ENCODE measurements around the gene OPRD1.

OPRD1 gene

DNA sequence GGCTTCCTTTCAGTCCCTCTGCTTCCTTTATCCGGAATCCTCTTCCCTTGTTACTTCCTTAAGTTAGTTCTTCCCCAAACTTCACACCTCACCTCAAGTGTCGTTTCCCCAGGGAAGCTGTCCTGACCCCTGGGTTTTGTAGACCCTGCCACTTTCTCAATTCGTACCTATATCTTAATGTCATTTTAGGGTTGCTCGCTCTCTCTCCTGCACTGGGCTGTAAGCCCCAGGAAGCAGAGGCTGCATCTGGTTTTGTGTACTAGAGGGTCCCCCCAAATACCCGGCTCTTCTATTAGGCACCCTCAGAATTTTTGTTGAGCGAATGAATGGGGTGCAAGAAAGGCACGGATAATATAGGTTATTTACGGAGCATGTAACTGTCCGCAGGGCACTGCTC lies 603 bp upstream of the OPRD1 start:
- DNase-seq (ENCODE audit: low read depth, low spot score) = no peak
- TF ChIP-seq, protein P1, sequence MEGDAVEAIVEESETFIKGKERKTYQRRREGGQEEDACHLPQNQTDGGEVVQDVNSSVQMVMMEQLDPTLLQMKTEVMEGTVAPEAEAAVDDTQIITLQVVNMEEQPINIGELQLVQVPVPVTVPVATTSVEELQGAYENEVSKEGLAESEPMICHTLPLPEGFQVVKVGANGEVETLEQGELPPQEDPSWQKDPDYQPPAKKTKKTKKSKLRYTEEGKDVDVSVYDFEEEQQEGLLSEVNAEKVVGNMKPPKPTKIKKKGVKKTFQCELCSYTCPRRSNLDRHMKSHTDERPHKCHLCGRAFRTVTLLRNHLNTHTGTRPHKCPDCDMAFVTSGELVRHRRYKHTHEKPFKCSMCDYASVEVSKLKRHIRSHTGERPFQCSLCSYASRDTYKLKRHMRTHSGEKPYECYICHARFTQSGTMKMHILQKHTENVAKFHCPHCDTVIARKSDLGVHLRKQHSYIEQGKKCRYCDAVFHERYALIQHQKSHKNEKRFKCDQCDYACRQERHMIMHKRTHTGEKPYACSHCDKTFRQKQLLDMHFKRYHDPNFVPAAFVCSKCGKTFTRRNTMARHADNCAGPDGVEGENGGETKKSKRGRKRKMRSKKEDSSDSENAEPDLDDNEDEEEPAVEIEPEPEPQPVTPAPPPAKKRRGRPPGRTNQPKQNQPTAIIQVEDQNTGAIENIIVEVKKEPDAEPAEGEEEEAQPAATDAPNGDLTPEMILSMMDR (IDR thresholded peaks at IDR 0.05; ENCODE audit: low read depth, low read length) = no peak
- H3K4me3 ChIP-seq (ENCODE audit: low read depth, low read length) = no peak overlapping the region
- in situ Hi-C loops (cut with HindIII; ENCODE audit: low sequenced_read_pairs) = no loop called here

DNA sequence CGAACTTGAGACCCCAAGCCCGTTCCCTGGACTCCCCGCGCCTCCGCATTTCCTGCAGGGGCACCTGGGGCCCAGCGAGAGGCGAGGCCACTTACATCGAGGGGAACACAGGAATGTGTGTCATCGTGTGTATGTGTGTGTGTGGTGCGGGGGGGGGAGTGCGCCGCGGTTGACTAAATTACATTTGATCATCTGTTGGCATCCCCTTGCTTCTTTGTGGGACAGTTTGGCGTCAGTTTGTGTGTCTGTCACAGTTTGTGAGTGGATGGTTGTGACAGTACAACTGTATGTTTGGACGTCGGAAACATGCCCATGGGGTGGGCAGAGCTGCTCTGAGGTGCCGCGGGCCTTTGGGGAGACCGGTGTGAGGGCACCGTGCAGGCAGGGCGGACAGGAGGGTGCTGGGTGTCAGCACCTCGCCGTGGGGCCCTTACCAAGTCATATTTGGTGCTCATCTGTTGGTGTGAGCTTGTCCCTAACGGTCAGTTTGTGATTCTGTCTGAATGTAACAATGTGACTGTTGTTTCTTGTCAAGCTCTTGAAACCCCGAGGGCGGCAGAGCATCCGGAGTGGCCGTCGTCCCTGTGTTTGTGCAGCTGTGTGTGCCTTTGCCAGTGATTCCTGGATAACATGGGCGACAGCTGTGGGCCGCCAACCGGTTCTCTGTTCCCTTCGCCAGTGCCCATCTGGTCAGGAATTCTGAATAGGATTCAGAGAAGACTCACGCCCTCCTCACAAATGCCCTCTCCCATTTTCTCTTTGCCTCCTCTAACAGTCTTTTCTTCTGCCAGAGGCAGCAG lies 899 bp downstream of the OPRD1 start:
- no peak for DNase-seq (ENCODE audit: low read depth, low spot score)
- in situ Hi-C loops (cut with HindIII; ENCODE audit: low sequenced_read_pairs) = no loop called here
- TF ChIP-seq, protein P1 (IDR thresholded peaks at IDR 0.05; ENCODE audit: low read depth, low read length) = no peak
- no peak overlapping the region for H3K4me3 ChIP-seq (ENCODE audit: low read depth, low read length)

DNA sequence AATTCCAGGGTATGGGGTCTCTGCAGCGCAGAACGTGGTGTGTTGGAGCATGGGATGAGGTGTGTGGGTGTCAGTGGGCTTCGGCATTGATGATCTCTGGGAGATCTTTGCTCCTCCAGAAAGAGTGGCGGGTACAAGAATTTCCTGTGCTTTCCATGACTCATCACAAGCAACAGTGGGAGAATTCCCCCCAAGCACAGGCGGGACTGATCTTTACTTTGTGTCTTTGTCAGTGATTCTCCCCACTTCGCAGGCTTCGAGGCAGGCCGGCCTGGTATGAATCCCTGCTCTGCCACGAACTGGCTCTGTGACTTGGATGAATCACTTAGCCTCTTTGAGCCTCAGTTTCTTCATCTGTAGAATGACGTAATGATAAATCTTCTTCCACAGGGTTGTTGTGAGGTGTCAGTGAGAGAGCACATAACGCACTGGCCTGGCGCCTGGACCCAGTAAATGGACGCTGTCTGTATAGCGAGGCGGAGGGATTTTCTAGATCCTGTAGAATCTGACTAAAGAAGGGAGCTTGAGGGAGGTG lies 2.0 kb downstream of the OPRD1 start:
- DNase-seq (ENCODE audit: low read depth, low spot score) = no peak
- TF ChIP-seq, protein P1 (IDR thresholded peaks at IDR 0.05; ENCODE audit: low read depth, low read length) = no peak
- no peak overlapping the region for H3K4me3 ChIP-seq (ENCODE audit: low read depth, low read length)
- in situ Hi-C loops (cut with HindIII; ENCODE audit: low sequenced_read_pairs) = no loop called here

DNA sequence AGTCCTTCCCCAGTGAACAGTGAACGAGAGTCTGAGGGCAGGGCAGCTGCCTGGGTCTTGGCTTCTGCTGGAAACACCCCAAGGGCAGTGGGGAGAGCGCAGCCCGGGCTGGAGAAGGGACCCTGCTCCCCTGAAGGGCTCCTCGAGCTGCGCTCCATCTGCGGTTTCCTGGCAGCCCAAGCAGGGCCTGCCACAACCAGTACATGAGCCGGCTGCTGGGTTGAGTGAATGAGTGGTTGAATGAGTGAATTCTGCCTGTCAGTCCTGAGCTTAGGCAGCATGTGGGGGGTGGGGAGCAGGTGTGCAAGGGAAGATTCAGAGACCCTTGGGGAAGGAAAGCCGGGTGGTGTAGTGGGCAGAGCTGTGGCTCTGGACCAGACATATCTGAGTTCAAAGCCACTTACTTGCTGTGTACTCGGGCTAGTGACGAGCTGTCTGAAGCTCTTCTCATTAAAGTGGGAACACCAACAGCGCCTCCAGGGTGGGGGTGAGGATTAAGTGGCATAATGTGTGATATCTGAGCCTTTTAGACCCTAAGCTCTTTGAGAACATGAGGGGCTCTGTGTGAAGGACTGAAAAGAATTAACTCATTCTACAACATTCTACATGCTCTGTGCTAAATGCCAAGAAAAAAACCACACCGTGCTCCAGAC lies 3.7 kb downstream of the OPRD1 start:
- no peak overlapping the region for H3K4me3 ChIP-seq (ENCODE audit: low read depth, low read length)
- TF ChIP-seq, protein P1 (IDR thresholded peaks at IDR 0.05; ENCODE audit: low read depth, low read length) = no peak
- no peak for DNase-seq (ENCODE audit: low read depth, low spot score)
- in situ Hi-C loops (cut with HindIII; ENCODE audit: low sequenced_read_pairs) = no loop called here

DNA sequence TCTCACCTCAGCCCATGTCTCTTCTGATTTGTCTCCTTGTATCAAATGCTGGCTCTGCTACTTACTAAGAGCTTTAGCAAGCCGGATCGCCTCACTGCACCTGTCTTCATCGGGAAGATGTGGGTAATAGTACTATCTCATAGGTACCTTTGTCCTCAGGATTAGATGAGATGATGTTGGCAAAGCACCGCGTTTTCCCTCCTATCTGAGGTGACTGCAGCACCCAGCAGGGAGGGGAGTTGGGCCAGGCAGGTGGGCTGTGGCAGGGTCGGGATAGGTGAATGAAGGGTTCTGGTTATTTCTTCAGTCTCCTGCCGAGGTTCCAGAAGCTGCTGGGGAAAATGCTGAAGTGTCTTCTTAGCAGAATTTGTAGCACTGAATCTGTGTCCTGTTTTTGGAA lies 5.2 kb downstream of the OPRD1 start:
- DNase-seq (ENCODE audit: low read depth, low spot score) = no peak
- TF ChIP-seq, protein P1 (IDR thresholded peaks at IDR 0.05; ENCODE audit: low read depth, low read length) = no peak
- in situ Hi-C loops (cut with HindIII; ENCODE audit: low sequenced_read_pairs) = no loop called here
- H3K4me3 ChIP-seq (ENCODE audit: low read depth, low read length) = no peak overlapping the region

DNA sequence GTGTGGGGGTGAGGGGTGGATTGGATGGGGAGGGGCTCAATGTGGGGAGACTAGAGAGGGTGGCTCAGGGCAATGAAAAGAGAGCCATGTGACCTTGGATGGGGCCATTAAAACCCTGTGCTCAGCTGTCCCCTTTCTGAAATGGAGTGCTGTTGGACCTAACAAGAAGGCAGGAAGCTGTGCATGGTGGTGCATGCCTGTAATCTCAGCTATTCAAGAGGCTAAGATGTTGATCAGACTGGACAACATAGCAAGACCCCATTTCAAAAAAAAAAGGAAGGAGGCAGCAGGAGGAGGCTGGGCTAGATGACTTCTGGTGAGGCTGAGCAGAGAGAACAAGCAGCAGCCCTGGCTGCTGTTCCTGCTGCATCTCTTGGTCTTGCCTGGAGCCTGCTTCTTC lies 7.0 kb downstream of the OPRD1 start:
- DNase-seq (ENCODE audit: low read depth, low spot score) = no peak
- in situ Hi-C loops (cut with HindIII; ENCODE audit: low sequenced_read_pairs) = no loop called here
- TF ChIP-seq, protein P1 (IDR thresholded peaks at IDR 0.05; ENCODE audit: low read depth, low read length) = no peak
- no peak overlapping the region for H3K4me3 ChIP-seq (ENCODE audit: low read depth, low read length)
